Endodermal cell (in vitro differentiated cells): ENCODE results near the gene GJC1. TPM values are rescaled to one million over a fixed set of nuclear protein-coding genes. Genes with fewer than 3 reads are reported as not detected.
A peak's percentile ranks its signal among the peaks of the same experiment; 100 is the strongest.

Experiments used
- DNase-seq: peaks from one replicate; pipeline ENCODE4 v3.0.0-alpha.2; 2017
- H3K27ac ChIP-seq: 2 replicates; pipeline ENCODE4 v1.5.1; 2013; ENCODE audit warnings: mild to moderate bottlenecking, low read depth, low read length, moderate library complexity
- H3K27me3 ChIP-seq: 2 replicates; pipeline ENCODE4 v1.6.1; 2013; ENCODE audit warnings: mild to moderate bottlenecking, low read length, moderate library complexity; ENCODE audit not compliant: insufficient read depth, control insufficient read depth, poor library complexity, severe bottlenecking
- H3K36me3 ChIP-seq: 2 replicates; pipeline ENCODE4 v1.7.0; 2013; ENCODE audit warnings: mild to moderate bottlenecking, low read length, moderate library complexity; ENCODE audit not compliant: control insufficient read depth, insufficient read depth
- H3K4me1 ChIP-seq: one replicate; pipeline ENCODE4 v1.7.0; 2013; ENCODE audit warnings: low read length; ENCODE audit not compliant: control insufficient read depth, insufficient read depth
- H3K4me3 ChIP-seq: 2 replicates; pipeline ENCODE4 v1.5.1; 2013; ENCODE audit warnings: mild to moderate bottlenecking, low read length, moderate library complexity
- H3K9ac ChIP-seq: 2 replicates; pipeline ENCODE4 v1.6.1; 2013; ENCODE audit warnings: mild to moderate bottlenecking, low read length, moderate library complexity; ENCODE audit not compliant: poor library complexity, severe bottlenecking; ENCODE audit errors: extremely low read depth
- H3K9me3 ChIP-seq: 2 replicates; pipeline ENCODE4 v1.6.1; 2013; ENCODE audit warnings: mild to moderate bottlenecking, low read length, moderate library complexity; ENCODE audit not compliant: control insufficient read depth
- H3K27ac Mint-ChIP-seq: 2 replicates; pipeline ENCODE4 v1.8.0; 2020; ENCODE audit warnings: mixed read lengths
- H3K27me3 Mint-ChIP-seq: 2 replicates; pipeline ENCODE4 v1.8.0; 2021; ENCODE audit warnings: mild to moderate bottlenecking, mixed read lengths; ENCODE audit not compliant: insufficient read depth
- H3K36me3 Mint-ChIP-seq: 2 replicates; pipeline ENCODE4 v1.8.0; 2020; ENCODE audit warnings: low read depth, mixed read lengths
- H3K4me1 Mint-ChIP-seq: 2 replicates; pipeline ENCODE4 v1.8.0; 2020; ENCODE audit warnings: mixed read lengths
- H3K4me3 Mint-ChIP-seq: 2 replicates; pipeline ENCODE4 v1.8.0; 2020; ENCODE audit warnings: mild to moderate bottlenecking, moderate library complexity, mixed read lengths
- H3K9me3 Mint-ChIP-seq: 2 replicates; pipeline ENCODE4 v1.8.0; 2020; ENCODE audit warnings: mild to moderate bottlenecking, mixed read lengths
- CTCF ChIP-seq: fragments of 200-600 bp; sonication (generic); conservative IDR thresholded peaks from 2 replicates; pipeline ENCODE4 v1.5.0; 2021; ENCODE audit warnings: antibody characterized with exemption, mild to moderate bottlenecking
- WGBS, 2 experiments: methylation state at CpG; one replicate each; pipeline versions ENCODE4 v1.1.5 to v1.1.7; 2013; ENCODE audit warnings: missing lambda C conversion rate in 2 of 2, mixed read lengths in 1 of 2; ENCODE audit not compliant: insufficient coverage in 1 of 2, insufficient read length in 1 of 2; 5-methylcytosine and 5-hydroxymethylcytosine counted together
- total RNA-seq, 2 donors: library from RNA; stranded (reverse); fragmentation: NEBNext Ultra II Directional in 1 of 2; extraction: Animal tissue kit (Norgen Biotek cat#: 25700) in 1 of 2; gene quantifications; 2 replicates in 1 of 2; 3 replicates in 1 of 2; pipeline ENCODE4 v1.2.1, GENCODE V29; 2021

GJC1 gene
- total RNA-seq, 2 donors from 2014 or later = 81.9 to 108 TPM

- no peak overlapping the region for H3K4me3 ChIP-seq
- DNase-seq = peak; percentile 50
- no peak overlapping the region for H3K27ac ChIP-seq
- peaks cover 8% of the 10 kb centered on the region for H3K36me3 ChIP-seq
- Mint-ChIP-seq H3K27ac (no peak overlapping the region), H3K4me3 (no peak overlapping the region), H3K4me1 (no peaks in the 10 kb centered on the region), H3K9me3 (no peaks in the 10 kb centered on the region), H3K36me3 (peaks cover 23% of the 10 kb centered on the region), H3K27me3 (peaks cover 34% of the 10 kb centered on the region)
- H3K4me1 ChIP-seq = peaks cover under 1% of the 10 kb centered on the region
- peaks cover 21% of the 10 kb centered on the region for H3K27me3 ChIP-seq
- no peak overlapping the region for H3K9ac ChIP-seq
- WGBS, 2 experiments = 87 to 89% methylated on average over 6 to 7 of the region's 7 CpGs
- no peak for TF ChIP-seq CTCF
- H3K9me3 ChIP-seq = no peaks in the 10 kb centered on the region
Measured at GRCh38 chr17:44754276-44754675, 75.8 kb downstream of the GJC1 start.

DNA sequence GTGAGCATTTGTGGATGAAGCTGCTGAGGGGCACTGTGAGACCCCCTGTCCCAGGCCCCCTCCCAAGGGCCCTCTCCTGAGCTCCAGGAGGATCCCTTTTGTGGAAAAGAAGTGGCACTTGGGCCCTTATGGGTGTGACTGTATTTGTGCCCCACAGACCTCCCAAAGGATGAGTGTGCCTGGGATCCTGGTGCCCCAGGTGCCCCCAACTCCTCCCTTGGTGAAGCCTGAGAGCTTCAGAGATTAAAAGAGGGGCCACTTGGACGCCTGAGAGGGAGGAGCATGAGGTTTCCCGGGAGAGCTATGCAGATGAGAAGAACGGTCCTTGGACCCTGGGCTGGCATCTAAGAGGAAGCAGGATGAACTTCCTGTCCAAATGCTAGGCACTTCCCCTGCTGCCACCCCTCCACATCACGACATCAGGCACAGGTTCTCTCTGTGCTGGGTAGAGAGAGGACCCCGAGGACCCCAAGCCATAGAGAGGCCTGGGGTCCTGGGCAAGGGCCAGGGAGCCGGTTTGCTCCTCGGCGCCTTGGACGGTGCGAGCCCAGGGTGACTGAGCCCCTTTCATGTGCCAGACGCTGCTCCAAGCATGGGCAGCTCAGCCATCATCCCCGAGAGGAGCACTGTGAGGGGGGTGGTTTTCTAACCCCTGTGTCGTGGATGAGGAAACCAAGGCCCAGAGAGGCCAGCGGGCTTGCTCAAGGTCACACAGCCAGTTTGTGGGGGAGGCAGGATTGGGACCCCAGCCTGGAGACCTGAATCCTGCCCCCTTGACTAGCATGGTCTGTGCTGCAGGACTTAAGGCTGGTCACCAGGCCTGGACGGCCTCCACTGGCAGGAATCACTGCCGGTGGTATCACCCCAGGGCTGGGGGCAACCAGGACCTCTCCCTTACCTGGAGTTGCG is 76.9 kb downstream of the GJC1 start:
- peaks cover 14% of the 10 kb centered on the region for H3K36me3 ChIP-seq
- H3K27ac Mint-ChIP-seq = no peak overlapping the region
- TF ChIP-seq CTCF = no peak
- no peak overlapping the region for H3K4me3 ChIP-seq
- no peak overlapping the region for H3K9ac ChIP-seq
- H3K4me1 ChIP-seq = no peaks in the 10 kb centered on the region
- peaks cover 15% of the 10 kb centered on the region for H3K27me3 ChIP-seq
- H3K9me3 Mint-ChIP-seq = no peaks in the 10 kb centered on the region
- no peaks in the 10 kb centered on the region for H3K4me1 Mint-ChIP-seq
- DNase-seq = no peak
- H3K36me3 Mint-ChIP-seq = peaks cover 29% of the 10 kb centered on the region
- peaks cover 32% of the 10 kb centered on the region for H3K27me3 Mint-ChIP-seq
- no peaks in the 10 kb centered on the region for H3K9me3 ChIP-seq
- no peak overlapping the region for H3K4me3 Mint-ChIP-seq
- WGBS, 2 experiments = 91 to 92% methylated on average over 14 to 17 of the region's 17 CpGs
- no peak overlapping the region for H3K27ac ChIP-seq

DNA sequence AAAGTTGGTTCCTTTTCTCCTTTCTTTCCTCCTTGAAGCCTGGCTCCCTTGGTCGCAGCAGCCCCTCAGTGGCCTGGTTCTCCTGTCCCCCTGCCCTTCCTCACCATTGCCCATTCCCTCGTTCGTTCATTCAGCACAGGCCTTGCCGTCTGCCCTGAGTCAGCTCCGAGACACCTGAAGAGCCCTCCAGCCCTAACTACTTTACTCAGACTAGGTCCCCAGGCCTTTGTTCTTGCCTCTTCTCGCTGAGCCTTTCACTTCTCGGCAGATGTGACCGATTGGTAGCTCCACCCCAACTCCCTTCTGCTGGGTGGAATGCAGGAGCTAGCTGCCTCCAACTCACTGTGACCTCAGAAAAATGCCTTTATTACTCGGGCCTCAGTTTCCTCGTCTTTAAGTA is 78.3 kb downstream of the GJC1 start:
- Mint-ChIP-seq H3K4me1 (no peaks in the 10 kb centered on the region), H3K36me3 (peaks cover 41% of the 10 kb centered on the region), H3K9me3 (no peaks in the 10 kb centered on the region), H3K4me3 (no peak overlapping the region), H3K27ac (no peak overlapping the region), H3K27me3 (peaks cover 18% of the 10 kb centered on the region)
- Histone ChIP-seq H3K36me3 (peaks cover 15% of the 10 kb centered on the region), H3K9ac (no peak overlapping the region), H3K4me3 (no peak overlapping the region), H3K4me1 (no peaks in the 10 kb centered on the region), H3K27me3 (peaks cover under 1% of the 10 kb centered on the region), H3K27ac (no peak overlapping the region), H3K9me3 (no peaks in the 10 kb centered on the region)
- TF ChIP-seq CTCF = no peak
- 83 to 89% methylated on average over 8 to 10 of the region's 10 CpGs for WGBS, 2 experiments
- peak; percentile 50 for DNase-seq
